GM18507 (cell line): ENCODE data around the gene RAB7B.
"Not testable (repeated sequence)": the region's sequence is repeated elsewhere in the genome, so short reads cannot be mapped to it uniquely, and the experiment has no call there.

ENCODE experiments used
- DNase-seq: peaks from one replicate; pipeline ENCODE4 v3.0.0; 2011; ENCODE audit warnings: low read depth; ENCODE audit not compliant: insufficient read length; ENCODE audit errors: extremely low spot score
- FAIRE-seq: peaks from 2 replicates; lab custom pipeline; 2011; peaks lifted over from hg19 to GRCh38; lab: Jason Lieb, UNC

The RAB7B gene

GRCh38 chr1:206001476-206001888 is 1.7 kb downstream of the RAB7B start:
- DNase-seq = no peak
- no peak for FAIRE-seq

GRCh38 chr1:206000641-206001339 is 2.4 kb downstream of the RAB7B start:
- no peak for FAIRE-seq
- no peak for DNase-seq

- no peak for FAIRE-seq
- DNase-seq = no peak
Observed at GRCh38 chr1:205998457-205999241, 4.5 kb downstream of the RAB7B start.

- FAIRE-seq, DNase-seq: not testable (repeated sequence)
Observed at GRCh38 chr1:205996641-205997040, 6.6 kb downstream of the RAB7B start.

- no peak for FAIRE-seq
- no peak for DNase-seq
Observed at GRCh38 chr1:205994346-205994745, 8.8 kb downstream of the RAB7B start.

GRCh38 chr1:205993068-205993467 is 10.1 kb downstream of the RAB7B start:
- FAIRE-seq (no peak), DNase-seq (no peak)

- DNase-seq = no peak
- no peak for FAIRE-seq
Observed at GRCh38 chr1:205992218-205992882, 10.8 kb downstream of the RAB7B start.

GRCh38 chr1:205991237-205991636 is 12.0 kb downstream of the RAB7B start:
- no peak for FAIRE-seq
- no peak for DNase-seq

GRCh38 chr1:205990226-205990625 is 13.0 kb downstream of the RAB7B start:
- FAIRE-seq (no peak), DNase-seq (no peak)

GRCh38 chr1:205989786-205990185 is 13.4 kb downstream of the RAB7B start:
- FAIRE-seq = no peak
- no peak for DNase-seq

GRCh38 chr1:205988585-205988995 is 14.6 kb downstream of the RAB7B start:
- DNase-seq (no peak), FAIRE-seq (no peak)

- FAIRE-seq = no peak
Observed at GRCh38 chr1:205986861-205987260, 16.3 kb downstream of the RAB7B start.

GRCh38 chr1:205986292-205986691 is 16.9 kb downstream of the RAB7B start:
- FAIRE-seq (no peak), DNase-seq (no peak)

More at GRCh38 chr1:205986861-205987260, 16.3 kb downstream of the RAB7B start:
- DNase-seq = no peak

GRCh38 chr1:205985330-205986005 is 17.7 kb downstream of the RAB7B start:
- DNase-seq (no peak), FAIRE-seq (no peak)

GRCh38 chr1:205983925-205984725 is 19.1 kb downstream of the RAB7B start:
- FAIRE-seq (no peak), DNase-seq (peak; percentile 29)

- DNase-seq (no peak), FAIRE-seq (no peak)
Observed at GRCh38 chr1:205981257-205981656, 21.9 kb downstream of the RAB7B start.

- FAIRE-seq = no peak
- DNase-seq = no peak
Observed at GRCh38 chr1:205980237-205980870, 22.8 kb downstream of the RAB7B start.

- DNase-seq = no peak
- no peak for FAIRE-seq
Observed at GRCh38 chr1:205979301-205979700, 23.9 kb downstream of the RAB7B start.

GRCh38 chr1:205978676-205979075 is 24.5 kb downstream of the RAB7B start:
- FAIRE-seq = no peak
- DNase-seq = no peak
